Mammary epithelial cell (primary cell): Measurements from ENCODE around the gene ZNF778.

Experiments
- EZH2 ChIP-seq: IDR thresholded peaks from 2 replicates; pipeline ENCODE4 v1.6.1; 2012; ENCODE audit warnings: low read length, inconsistent platforms, borderline replicate concordance
- TF ChIP-seq, protein P1 (sequence below), 2 donors: IDR thresholded peaks in 1 of 2; conservative IDR thresholded peaks in 1 of 2; 2 replicates each; pipeline ENCODE4 v1.5.1; 2011 to 2012; ENCODE audit warnings: inconsistent platforms in 2 of 2, low read length in 2 of 2, mild to moderate bottlenecking in 2 of 2, control low read depth in 1 of 2, low read depth in 1 of 2; ENCODE audit not compliant: insufficient read depth in 1 of 2; ENCODE audit errors: extremely low read depth in 1 of 2

GRCh38 chr16:89179656-89180315, 37.7 kb upstream of the ZNF778 start:
- TF ChIP-seq, protein P1, sequence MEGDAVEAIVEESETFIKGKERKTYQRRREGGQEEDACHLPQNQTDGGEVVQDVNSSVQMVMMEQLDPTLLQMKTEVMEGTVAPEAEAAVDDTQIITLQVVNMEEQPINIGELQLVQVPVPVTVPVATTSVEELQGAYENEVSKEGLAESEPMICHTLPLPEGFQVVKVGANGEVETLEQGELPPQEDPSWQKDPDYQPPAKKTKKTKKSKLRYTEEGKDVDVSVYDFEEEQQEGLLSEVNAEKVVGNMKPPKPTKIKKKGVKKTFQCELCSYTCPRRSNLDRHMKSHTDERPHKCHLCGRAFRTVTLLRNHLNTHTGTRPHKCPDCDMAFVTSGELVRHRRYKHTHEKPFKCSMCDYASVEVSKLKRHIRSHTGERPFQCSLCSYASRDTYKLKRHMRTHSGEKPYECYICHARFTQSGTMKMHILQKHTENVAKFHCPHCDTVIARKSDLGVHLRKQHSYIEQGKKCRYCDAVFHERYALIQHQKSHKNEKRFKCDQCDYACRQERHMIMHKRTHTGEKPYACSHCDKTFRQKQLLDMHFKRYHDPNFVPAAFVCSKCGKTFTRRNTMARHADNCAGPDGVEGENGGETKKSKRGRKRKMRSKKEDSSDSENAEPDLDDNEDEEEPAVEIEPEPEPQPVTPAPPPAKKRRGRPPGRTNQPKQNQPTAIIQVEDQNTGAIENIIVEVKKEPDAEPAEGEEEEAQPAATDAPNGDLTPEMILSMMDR (conservative IDR thresholded peaks at IDR 0.05 in 1 of 2, IDR thresholded peaks at IDR 0.05 in 1 of 2; ENCODE audit: extremely low read depth in 1 of 2, insufficient read depth in 1 of 2, low read depth in 1 of 2, low read length in 2 of 2) = no peak
- no peak for TF ChIP-seq EZH2
